Uterus (tissue), 2 donors: Measurements from ENCODE around the gene POLE.

ENCODE experiments used
- POLR2A ChIP-seq, 2 donors: fragments of 450-650 bp; IDR thresholded peaks; one replicate each; pipeline ENCODE4 v1.6.1; 2016; ENCODE audit warnings: antibody characterized with exemption in 2 of 2, mild to moderate bottlenecking in 1 of 2, moderate library complexity in 1 of 2
- TF ChIP-seq, protein P1 (sequence below), 4 experiments: fragments of 200-600 bp in 2 of 4; fragments of 450-650 bp in 2 of 4; sonication (generic) in 2 of 4; IDR thresholded peaks; one replicate each; pipeline ENCODE4 v1.5.1; 2016 to 2019; ENCODE audit warnings: antibody characterized with exemption in 4 of 4, mild to moderate bottlenecking in 2 of 4, moderate library complexity in 1 of 4

DNA sequence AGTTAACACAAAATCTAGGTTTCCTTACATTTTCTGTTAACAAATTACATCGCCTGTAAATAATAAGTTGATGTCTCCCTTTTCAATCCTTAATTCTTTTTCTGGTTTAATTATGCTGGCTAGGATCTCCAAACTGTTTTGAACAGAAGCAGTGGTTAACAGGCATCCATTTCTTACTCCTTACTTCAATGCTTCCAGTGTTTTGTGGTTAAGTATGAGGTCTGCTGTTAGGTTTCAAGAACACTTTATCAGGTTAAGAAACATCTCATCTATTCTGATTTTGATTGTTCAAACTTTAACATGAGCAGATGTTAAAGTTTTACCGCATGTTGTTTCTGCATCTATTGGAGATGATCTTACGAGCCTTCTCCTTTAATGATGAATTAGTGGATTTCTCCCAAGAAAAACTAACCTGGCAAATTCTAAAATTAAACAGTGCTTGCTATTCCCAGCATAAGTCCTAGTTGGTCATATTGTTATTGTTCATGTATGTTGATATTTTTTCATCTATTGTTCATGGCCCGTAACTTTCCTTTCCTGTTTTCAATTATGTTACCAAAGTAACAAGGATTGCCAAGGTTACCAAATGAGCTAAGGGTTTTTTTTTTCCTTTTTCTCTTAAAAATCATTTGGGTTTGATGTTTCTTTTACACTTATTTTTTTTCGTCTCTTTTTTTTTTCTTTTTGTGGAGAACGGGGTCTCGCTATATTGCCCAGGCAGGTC, 33.4 kb downstream of the POLE start:
- TF ChIP-seq, protein P1, sequence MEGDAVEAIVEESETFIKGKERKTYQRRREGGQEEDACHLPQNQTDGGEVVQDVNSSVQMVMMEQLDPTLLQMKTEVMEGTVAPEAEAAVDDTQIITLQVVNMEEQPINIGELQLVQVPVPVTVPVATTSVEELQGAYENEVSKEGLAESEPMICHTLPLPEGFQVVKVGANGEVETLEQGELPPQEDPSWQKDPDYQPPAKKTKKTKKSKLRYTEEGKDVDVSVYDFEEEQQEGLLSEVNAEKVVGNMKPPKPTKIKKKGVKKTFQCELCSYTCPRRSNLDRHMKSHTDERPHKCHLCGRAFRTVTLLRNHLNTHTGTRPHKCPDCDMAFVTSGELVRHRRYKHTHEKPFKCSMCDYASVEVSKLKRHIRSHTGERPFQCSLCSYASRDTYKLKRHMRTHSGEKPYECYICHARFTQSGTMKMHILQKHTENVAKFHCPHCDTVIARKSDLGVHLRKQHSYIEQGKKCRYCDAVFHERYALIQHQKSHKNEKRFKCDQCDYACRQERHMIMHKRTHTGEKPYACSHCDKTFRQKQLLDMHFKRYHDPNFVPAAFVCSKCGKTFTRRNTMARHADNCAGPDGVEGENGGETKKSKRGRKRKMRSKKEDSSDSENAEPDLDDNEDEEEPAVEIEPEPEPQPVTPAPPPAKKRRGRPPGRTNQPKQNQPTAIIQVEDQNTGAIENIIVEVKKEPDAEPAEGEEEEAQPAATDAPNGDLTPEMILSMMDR (IDR thresholded peaks at IDR 0.05): no peak
- no peak for TF ChIP-seq POLR2A (IDR thresholded peaks at IDR 0.05)
